ENCODE measurements around the gene ST6GALNAC3. TPM values are rescaled to one million over a fixed set of nuclear protein-coding genes. Genes with fewer than 3 reads are reported as not detected.
A peak's percentile ranks its signal among the peaks of the same experiment; 100 is the strongest.
"Not testable (repeated sequence)": the region's sequence is repeated elsewhere in the genome, so short reads cannot be mapped to it uniquely, and the experiment has no call there.

ST6GALNAC3 gene
- total RNA-seq, 1 donor from 2014 or later, result 7.2 TPM

DNA sequence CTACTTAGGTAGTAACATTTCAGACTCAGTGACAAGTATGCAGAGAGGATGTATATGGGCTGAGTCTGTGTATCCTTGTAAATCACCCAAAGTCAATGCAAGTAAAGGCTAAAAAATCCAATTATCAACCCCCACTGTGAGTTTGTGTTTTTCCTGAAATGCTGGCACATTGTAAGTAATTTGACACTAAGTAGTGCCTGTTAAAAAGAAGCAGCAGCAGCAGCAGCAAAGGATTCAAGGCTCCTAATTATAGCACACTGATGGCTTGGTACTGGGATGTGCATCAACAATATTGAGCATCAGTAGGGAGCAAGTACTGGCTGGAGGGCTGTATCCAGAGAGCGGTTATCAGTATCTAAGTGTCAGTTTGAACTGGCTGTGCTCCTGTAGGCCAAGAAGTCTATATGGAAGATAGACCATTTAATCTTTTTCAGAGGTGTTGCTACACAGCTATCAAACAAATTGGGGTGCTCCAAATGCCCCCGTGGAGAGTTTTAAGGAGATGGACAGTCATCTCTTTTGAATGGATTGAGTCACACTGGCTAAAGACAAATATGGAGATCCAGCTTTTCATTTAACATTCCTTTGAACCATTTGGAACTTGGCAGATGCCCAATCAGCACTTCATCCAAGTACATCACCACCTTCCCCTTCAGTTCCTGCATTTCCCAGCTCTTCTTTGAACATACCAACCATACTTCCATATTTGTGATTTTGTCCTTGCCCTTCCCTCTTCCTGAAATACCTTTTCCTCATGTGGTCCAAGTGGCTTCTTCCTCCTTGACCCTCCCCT is 551.5 kb downstream of the ST6GALNAC3 start:
- DNase-seq (ENCODE audit: low spot score), result no peak

DNA sequence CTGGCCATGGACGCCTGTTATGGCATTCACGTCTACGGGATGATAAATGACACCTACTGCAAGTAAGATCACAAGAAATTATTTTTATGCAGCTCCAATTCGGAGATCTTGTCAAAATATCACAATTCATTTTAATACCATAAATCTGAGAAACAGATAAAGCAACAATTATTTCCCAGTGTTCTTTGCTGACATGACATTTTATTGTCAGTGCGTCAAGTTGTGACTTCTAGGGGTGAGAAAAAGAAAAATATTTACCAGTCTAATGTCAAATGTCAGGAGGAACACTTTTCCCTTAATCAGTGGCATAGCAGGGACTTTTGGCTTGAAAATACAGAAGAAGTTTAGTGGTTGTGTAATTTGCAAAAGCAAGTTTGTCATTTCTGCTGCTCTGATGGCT is 553.0 kb downstream of the ST6GALNAC3 start:
- DNase-seq (ENCODE audit: low spot score), result no peak

DNA sequence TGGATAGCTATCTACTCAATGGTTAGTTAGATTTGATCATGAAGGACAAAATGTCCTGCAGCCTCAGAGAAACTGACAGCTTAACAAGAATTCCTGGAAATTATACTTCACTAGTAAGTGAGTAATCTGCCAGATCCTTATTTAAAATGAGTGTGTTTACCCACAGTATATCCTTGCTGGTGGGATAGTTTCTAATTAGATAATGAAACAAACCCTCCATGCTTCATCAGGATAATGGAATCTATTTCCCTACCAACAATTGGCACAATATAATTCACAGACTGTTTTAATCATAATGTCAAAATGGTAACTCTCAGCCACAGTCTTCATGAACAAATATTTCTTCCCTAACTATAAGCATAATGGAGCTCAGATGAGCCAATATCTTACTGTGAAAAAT is 553.4 kb downstream of the ST6GALNAC3 start:
- no peak for DNase-seq (ENCODE audit: low spot score)

DNA sequence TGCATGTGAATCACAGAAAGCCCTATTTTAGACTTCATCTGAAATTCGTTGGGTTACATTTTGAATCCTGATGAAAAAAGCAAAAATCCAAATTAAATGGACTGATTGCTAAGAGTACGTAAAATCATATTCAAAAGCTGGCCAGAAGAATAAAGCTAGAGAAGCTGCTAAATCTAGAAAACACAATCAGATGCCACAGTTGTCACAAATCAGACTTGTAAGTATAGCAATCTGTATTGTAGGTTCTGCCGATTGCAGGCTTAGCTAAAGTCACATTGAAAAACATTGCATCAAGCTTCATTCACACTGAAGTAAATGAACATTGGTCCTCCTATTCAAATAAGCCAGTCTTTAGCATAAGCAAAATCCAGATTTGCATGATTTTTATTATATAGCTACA is 557.6 kb downstream of the ST6GALNAC3 start:
- no peak for DNase-seq (ENCODE audit: low spot score)

DNA sequence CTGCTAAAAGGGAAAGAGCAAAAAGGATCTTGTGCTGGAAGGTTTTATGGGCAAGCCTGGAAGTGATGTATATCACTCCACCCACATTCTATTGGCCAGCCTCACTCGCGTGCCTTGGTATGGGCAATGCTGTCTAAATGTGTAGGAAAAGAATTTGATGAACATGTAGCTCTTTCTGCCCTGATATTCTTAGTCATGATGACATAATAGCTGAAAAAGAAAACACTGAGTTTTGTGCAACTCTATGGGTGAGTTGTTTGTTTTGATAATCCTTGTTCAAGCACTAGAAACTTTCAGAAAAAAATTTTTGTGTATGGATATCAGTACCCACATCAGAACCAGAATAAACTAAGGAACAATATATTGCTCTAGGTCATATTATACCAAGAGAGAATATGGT is 561.2 kb downstream of the ST6GALNAC3 start:
- DNase-seq (ENCODE audit: low spot score), result no peak

DNA sequence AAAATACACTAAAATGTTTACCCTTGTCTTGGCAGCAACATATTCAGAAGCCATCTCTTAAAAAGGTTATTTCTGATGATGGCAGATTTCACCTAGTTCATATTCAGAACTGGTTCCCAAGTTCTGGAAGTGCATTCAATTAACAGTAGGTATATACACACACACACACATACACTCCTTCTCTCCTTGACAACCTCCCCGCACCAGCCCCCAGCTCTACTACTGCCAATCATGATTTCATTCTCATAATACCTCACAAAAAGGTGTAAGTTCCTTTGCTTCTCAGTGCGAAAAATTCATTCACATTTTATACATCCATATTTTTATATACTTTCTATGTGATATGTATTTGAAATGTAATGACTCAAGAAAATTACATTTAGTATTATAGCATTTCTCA is 564.6 kb downstream of the ST6GALNAC3 start:
- no peak for DNase-seq (ENCODE audit: low spot score)

DNA sequence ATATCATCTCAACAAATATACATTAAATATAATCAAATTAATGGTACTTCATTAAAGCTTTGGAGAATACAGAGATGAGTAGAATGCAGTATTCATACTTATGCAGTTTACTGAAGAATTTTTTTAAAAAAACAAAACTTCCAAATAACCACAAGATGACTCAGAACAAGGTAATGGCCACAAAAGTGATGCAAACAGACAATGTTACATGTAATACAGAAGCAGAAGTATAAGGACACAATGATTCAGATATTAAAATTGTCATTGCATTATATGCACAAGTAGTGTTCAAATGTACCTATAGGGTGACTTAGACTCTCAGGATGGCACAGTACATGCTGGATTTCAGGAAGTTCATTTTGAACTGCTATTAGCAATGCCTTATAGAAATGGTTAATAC is 565.5 kb downstream of the ST6GALNAC3 start:
- no peak for DNase-seq (ENCODE audit: low spot score)

DNA sequence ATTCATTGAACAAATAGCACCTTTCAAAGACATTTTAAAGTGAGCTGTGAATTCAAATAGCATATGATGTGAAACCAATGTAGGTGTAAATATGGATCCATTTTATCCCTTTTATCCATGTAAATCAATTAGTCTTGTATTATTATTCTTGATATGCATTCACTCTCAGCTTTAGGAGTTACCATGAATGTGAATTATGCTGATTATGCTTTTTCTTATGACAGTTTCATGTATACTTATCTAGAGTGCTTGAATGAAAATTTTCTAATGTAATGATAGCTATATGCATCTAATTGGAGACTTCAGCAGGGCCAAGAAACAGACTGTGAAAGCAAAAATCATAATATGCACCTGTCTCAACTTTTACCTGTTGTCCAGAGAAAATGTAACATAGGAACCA is 566.2 kb downstream of the ST6GALNAC3 start:
- DNase-seq (ENCODE audit: low spot score), result no peak

DNA sequence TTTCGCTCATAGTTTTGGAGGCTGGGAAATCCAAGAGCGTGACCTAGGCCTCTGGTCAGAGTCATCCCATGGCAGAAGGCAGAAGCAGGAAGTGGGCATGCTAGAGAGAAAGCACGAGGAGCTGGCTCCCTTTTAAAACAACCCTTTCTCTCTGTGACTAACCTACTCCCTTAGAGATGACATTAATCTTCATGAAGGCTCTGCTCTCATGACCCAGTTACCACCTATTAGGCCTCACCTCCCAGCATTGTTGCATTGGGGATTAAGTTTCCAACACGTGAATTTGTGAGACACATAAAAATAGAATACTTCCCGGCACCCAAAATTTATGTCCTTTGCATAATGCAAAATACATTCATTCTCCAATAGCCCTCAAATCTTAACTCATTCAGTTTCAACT is 569.6 kb downstream of the ST6GALNAC3 start:
- DNase-seq (ENCODE audit: low spot score), result no peak

DNA sequence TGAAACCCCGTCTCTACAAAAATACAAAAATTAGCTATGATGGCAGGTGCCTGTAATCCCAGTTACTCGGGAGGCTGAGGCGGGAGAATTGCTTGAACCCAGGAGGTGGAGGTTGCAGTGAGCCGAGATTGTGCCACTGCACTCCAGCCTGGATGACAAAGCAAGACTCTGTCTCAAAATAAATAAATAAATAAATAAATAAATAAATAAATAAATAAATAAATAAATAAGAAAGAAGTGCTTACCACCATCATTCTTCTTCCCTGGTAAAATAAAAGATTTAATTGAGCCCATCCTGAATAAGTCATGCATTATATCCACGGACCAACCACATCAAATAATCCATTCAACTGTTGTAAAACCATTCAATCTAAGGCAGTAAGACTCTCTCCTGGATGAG is 578.3 kb downstream of the ST6GALNAC3 start:
- DNase-seq (ENCODE audit: low spot score), result not testable (repeated sequence)

DNA sequence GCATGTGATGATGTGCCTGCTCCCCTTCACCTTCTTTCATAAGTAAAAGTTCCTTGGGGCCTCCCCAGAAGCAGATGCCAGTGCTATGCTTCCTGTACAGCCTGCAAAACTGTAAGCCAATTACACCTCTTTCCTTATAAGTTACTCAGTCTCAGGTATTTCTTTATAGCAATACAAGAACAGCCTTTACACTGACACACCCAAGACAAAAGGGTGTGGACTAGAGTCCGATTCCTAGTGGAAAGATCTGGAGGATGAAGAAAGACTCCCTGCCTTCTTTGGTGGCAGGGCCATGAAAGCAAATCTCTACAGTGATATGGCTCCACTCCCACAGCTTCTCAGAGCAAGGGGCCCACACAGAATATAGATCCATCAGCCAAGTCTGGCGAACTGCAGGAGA is 583.1 kb downstream of the ST6GALNAC3 start:
- no peak for DNase-seq (ENCODE audit: low spot score)

DNA sequence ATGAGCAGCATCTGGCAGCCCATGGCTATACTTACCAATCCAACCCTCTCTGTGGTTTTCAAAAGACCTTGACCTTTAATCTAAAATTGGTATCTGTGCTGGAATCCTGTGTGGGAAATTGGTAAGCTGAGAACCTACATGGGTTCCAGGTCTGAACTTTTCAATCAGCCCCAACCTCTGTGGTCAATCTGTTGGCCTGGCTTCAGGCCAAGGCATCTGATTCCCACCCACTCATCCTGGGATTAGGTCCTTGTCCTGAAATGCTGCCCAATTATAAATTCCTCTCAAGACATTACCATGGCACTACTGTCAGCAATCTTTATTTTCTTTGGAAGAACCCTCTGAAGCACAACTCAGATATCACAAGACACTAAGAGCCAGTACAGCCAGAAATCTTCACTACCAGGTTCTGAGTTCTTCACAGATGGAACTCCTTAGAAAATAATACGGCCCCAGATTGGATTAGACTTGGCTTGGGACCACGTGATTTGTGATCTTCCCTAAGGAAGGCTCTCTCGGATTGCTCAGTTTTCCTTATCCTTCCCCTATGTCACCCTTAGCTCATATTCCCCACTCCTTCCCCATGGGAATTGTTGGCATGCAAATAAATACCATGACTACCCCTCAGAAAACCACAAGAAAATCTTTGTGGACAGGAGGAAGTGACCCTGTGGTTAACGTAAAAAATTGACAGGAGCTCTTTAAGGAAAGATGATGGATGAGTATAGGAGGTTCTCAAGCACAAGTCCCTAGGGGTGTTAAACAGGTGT is 584.8 kb downstream of the ST6GALNAC3 start:
- no peak for DNase-seq (ENCODE audit: low spot score)

DNA sequence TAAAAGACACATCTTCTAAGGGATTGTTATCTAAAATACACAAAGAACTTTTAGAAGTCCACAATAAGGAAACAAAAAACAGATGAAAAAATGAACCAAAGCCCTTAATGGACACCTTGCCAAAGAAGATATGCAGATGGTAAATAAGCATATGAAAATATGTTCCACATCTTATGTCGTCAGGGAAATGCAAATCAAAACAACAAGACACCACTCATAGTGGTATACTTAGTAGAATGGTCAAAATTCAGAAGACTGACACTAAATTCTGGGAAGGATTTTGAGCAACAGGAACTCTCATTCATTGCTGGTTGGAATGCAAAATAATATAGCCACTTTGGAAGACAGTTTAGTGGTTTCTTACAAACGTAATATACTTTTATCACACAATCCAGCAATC is 587.0 kb downstream of the ST6GALNAC3 start:
- no peak for DNase-seq (ENCODE audit: low spot score)

DNA sequence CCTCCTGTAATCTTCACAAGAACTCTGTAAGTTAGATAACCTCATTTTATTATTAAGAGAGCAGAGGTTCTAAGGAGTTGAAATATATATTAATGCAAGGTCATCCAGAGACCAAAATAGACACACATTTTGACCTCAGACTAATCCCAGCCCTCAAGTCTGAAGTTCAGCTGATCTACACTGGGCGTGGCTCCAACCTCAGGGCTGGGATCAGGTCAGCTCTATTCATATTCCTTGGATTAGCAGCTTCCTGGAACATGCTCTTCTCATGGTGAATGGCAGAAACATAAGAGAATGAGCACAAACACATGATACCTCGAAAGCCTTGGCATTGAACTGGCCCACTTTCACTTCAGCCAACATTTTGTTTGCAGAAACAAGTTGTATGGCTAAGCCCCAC is 592.0 kb downstream of the ST6GALNAC3 start:
- peak; percentile 7 for DNase-seq (ENCODE audit: low spot score)

DNA sequence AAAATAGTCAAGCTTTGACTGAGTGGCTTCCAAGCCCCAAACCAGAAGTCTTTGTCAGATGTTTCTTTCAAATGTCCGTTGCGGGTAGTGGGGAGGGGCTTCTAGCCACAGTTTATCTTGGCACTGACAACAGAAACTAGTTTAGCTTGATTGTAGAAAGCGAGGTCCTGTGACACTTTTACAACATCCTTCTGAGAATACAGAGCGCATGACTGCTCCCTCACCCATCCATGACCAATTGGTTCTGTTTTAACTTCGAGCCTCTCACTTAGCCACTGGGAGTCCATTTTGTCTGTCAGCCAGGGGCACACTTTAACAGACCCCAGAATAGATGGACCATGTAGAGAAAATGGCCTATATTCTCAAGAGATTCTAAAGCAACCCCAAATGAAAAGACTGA is 593.5 kb downstream of the ST6GALNAC3 start:
- peak; percentile 1 for DNase-seq (ENCODE audit: low spot score)

DNA sequence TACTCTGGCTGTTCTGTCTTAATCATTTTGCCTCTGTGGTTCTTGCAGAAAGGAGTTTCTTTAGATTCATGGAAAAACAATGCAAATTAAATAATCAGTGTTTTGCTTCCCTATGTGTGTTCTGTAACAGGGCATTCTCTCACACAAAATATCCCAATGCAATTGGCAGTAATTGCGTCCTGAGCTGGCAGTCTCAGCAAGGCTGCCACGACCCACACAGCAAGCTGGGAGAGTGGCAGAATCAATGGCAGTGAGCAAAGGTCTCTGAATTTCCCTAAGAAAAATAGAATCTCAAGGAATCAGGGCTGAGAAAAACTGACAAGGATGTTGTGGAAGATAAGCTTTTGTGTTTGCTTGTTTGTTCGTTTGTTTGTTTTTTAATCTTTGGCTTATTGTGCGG is 594.6 kb downstream of the ST6GALNAC3 start:
- DNase-seq (ENCODE audit: low spot score), result no peak

DNA sequence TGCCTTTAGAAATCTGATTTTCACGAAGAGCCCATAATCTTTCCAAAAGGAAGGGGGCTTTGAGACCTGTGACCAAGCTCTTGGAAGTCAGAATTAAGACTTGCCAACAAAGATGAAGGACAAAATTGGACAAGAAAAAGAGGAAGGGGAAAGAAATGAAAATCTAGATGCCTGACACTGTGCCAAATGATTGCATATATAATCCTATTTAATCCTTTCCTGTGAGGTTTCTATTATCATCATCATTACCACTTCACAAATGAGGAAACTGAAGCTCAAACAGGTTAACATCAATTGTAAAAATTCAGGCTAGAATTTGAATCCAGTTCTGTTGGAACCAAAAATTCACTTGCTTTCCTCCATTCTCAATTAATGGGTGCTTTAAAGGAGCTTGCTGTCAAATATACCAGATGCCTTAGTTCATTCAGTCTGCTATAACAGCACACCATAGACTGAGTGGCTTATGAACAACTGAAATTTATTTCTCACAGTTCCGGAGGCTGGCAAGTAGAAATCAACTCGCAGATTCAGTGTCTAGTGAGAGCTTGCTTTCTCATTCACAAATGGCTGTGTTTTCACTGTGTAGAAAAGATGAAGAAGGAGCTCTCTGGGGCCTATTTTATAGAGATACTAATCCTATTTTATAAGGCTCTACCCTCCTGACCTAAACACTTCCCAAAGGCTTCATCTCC is 595.2 kb downstream of the ST6GALNAC3 start:
- DNase-seq (ENCODE audit: low spot score), result no peak

DNA sequence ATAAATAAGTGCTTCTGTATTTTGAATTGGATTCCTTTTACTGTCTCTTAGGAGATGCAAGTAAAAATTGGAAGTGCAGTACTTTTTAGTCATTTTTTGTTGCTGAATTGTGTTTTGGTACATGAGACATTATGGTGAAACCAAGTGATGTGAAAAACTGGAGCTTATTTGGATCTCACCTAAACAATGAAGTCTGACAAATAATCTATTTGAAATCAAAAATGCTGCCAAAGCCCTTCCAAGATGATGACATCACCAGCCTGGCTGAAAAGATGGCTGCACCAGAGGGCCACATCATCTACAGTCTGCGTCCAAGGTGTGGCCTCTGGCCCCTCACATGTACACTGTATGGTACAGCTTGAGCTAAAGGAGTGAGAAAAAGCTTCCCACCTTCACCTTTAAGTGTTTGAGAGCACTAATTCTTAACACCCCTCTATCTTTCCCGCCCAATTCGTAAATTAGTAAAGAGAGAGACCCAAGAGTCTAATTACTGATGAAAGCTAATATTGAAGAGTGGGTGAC is 600.2 kb downstream of the ST6GALNAC3 start:
- DNase-seq (ENCODE audit: low spot score), result no peak

DNA sequence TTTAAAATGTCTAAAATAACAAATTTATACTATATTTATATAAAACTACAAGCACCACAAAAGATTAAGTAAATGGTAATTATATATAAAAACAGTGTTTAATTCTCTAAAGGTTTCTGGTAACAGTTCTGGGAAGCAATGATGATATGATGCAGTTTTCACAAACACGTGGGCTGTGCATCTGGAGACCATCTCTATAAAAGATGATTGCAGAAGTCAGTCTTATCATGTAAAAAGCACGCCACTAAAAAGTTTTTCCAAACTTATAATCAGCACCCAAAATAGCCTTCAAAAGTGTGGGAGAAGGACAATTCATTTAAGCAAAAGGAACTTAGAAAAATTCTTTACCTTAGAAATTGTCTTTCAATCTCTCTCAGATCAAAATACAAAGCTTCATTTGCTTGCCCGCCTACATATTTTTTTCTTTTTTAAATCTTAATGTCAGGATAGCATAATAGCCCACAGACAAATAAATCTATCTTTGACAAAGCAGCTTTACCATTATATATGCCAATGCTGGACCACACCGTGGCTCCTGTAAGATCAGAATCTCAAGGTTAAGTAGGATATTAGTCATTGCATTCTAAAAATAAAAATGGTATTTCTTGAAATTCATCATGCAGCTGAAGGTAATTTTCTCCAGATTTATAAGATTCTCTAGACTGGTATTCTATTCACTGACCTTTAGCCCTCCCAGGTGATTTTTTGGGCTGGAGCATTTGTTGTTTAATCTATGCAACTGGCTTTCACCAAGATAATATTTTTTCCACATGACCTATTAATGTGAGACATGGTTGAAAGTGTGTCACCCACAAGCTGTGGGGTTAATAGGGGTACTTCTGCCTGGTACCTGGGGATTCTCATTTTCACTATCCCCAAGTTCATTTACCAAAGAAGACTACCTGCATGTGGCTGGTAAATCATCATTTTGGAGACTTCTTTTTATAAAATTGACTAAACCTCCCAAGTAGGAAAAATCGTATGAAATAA is 603.2 kb downstream of the ST6GALNAC3 start:
- DNase-seq (ENCODE audit: low spot score), result peak; percentile 51

DNA sequence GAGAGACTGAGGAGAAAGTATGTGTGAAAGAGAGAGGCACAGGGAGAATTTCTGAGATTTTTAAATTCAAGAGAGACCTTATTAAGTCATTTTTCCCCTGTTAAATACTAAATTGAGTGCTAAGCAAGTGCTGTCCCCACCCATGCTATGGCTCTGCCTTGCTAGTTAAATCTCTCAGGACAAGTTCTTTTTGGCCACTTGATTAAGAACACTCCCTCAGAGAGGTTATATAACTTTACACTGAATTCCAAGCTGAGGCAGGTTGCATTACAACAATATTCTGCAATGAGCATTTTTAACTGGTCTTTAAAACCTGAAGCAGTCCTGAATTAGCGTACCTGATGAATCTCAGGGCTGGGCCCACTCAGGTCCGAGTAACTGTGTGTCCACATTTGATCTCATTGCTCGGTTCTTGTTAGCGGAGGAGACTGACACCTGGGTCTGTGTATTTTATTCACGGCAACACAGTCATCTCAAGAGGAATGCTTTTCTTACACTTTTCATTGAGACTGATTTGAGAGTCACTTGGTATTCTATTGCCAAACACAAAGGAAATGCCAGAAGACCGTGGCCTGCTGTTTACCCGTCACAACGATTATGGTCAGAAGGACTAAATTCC is 605.1 kb downstream of the ST6GALNAC3 start:
- no peak for DNase-seq (ENCODE audit: low spot score)

DNA sequence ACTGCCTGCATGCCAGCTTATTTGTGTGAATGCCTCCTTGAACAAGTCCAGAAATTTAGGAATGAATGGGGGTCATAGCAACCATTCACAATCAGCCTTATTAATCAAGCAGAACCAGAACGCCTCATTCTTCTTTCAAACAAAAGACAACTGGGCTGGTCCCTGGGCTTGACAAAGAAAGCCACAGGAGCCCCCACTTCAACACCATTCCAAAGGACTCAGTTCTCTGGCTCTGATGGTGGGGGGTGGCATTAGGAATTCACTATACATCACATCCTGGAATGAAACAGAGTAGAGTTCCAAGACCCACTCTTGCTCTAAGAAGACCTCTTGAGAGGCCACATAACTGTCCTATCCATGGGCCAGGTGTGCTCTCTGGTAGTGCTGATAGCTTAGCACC is 606.1 kb downstream of the ST6GALNAC3 start:
- no peak for DNase-seq (ENCODE audit: low spot score)
